ENCODE measurements around the gene LOXL3. TPM values are rescaled to one million over a fixed set of nuclear protein-coding genes. Genes with fewer than 3 reads are reported as not detected.
"Not testable (repeated sequence)": the region's sequence is repeated elsewhere in the genome, so short reads cannot be mapped to it uniquely, and the experiment has no call there.

LOXL3 gene
- total RNA-seq, 1 donor from 2014 or later, result 2.3 TPM

GRCh38 chr2:74562126-74562775 lies 8.5 kb upstream of the LOXL3 start:
- H3K9me3 Mint-ChIP-seq, result no peaks in the 10 kb centered on the region
- ATAC-seq (ENCODE audit: low read depth) (no peak), DNase-seq (no peak)
- H3K27me3 Mint-ChIP-seq, result no peaks in the 10 kb centered on the region
- TF ChIP-seq CTCF (IDR thresholded peaks at IDR 0.05), result no peak
- H3K27ac Mint-ChIP-seq, result no peak overlapping the region
- CTCF ChIA-PET, result no interaction called here
- POLR2A ChIA-PET, result no interaction called here
- H3K36me3 Mint-ChIP-seq (ENCODE audit: low read depth), result peaks cover 3% of the 10 kb centered on the region
- H3K4me1 Mint-ChIP-seq, result peaks cover 3% of the 10 kb centered on the region
- intact Hi-C loops (cut with micrococcal nuclease), result no loop called here
- no peak overlapping the region for H3K4me3 Mint-ChIP-seq

- H3K4me3 Mint-ChIP-seq; intact Hi-C loops (cut with micrococcal nuclease); H3K9me3 Mint-ChIP-seq; H3K4me1 Mint-ChIP-seq; DNase-seq; CTCF ChIA-PET; H3K27me3 Mint-ChIP-seq; H3K27ac Mint-ChIP-seq; POLR2A ChIA-PET; ATAC-seq (ENCODE audit: low read depth): not testable (repeated sequence)
- H3K36me3 Mint-ChIP-seq (ENCODE audit: low read depth), result peaks cover 11% of the 10 kb centered on the region
Measured at GRCh38 chr2:74561022-74561421, 7.3 kb upstream of the LOXL3 start.

- ChIA-PET POLR2A (no interaction called here), CTCF (no interaction called here)
- DNase-seq, result no peak
- Mint-ChIP-seq H3K27ac (no peak overlapping the region), H3K4me1 (peaks cover 6% of the 10 kb centered on the region), H3K27me3 (no peaks in the 10 kb centered on the region), H3K36me3 (ENCODE audit: low read depth) (peaks cover 11% of the 10 kb centered on the region), H3K9me3 (no peaks in the 10 kb centered on the region), H3K4me3 (no peak overlapping the region)
- no peak for ATAC-seq (ENCODE audit: low read depth)
- TF ChIP-seq CTCF (IDR thresholded peaks at IDR 0.05), result no peak
- intact Hi-C loops (cut with micrococcal nuclease), result no loop called here
Measured at GRCh38 chr2:74560591-74560990, 6.8 kb upstream of the LOXL3 start.

- intact Hi-C loops (cut with micrococcal nuclease), result no loop called here
- no peak for DNase-seq
- ChIA-PET POLR2A (no interaction called here), CTCF (interaction anchor here (1.4 kb wide), 1 partner anchor 15 kb away, joined by 3 read pairs; no protein-coding TSS in a partner anchor)
- no peaks in the 10 kb centered on the region for H3K27me3 Mint-ChIP-seq
- ATAC-seq (ENCODE audit: low read depth), result no peak
- TF ChIP-seq CTCF (IDR thresholded peaks at IDR 0.05), result no peak
- H3K27ac Mint-ChIP-seq, result no peak overlapping the region
- H3K4me1 Mint-ChIP-seq, result peaks cover 12% of the 10 kb centered on the region
- no peak overlapping the region for H3K4me3 Mint-ChIP-seq
- H3K9me3 Mint-ChIP-seq, result no peaks in the 10 kb centered on the region
- peaks cover 13% of the 10 kb centered on the region for H3K36me3 Mint-ChIP-seq (ENCODE audit: low read depth)
Measured at GRCh38 chr2:74559912-74560311, 6.2 kb upstream of the LOXL3 start.

- POLR2A ChIA-PET, result interaction anchor here (0.5 to 1.1 kb wide), 3 partner anchors 28 to 376 kb away, joined by 3 to 5 read pairs (median 5); no protein-coding TSS in a partner anchor
- Mint-ChIP-seq H3K27me3 (no peaks in the 10 kb centered on the region), H3K4me3 (no peak overlapping the region), H3K27ac (no peak overlapping the region), H3K4me1 (peaks cover 15% of the 10 kb centered on the region), H3K9me3 (no peaks in the 10 kb centered on the region), H3K36me3 (ENCODE audit: low read depth) (peaks cover 16% of the 10 kb centered on the region)
- intact Hi-C loops (cut with micrococcal nuclease), result no loop called here
- DNase-seq, result no peak
- TF ChIP-seq CTCF (IDR thresholded peaks at IDR 0.05), result no peak
- CTCF ChIA-PET, result interaction anchor here (1.4 kb wide), 1 partner anchor 14 kb away, joined by 3 read pairs; no protein-coding TSS in a partner anchor
- no peak for ATAC-seq (ENCODE audit: low read depth)
Measured at GRCh38 chr2:74558284-74559230, 4.8 kb upstream of the LOXL3 start.

All from activated B cell treated with CpG ODN at 0.5 μM for 24 hours (primary cell).